K562 (cell line): ENCODE measurements around the gene CLASP1. TPM values are rescaled to one million over a fixed set of nuclear protein-coding genes. Genes with fewer than 3 reads are reported as not detected.

Experiments used
- ATAC-seq: fragments of 200-7000 bp; cut with Tn5 transposase; 3 replicates; pipeline ENCODE4 v1.9.1; 2020; ENCODE audit warnings: moderate library complexity
- BruUV-seq: library from RNA; stranded (reverse); fragments of 400-500 nt; replicated peaks from 2 replicates; lab custom pipeline; 2021; lab: Mats Ljungman, UMichigan
- CTCF ChIA-PET: fragments of 300-600 bp; formaldehyde crosslinking; extraction: SDS; loops from one replicate; lab custom pipeline; 2021; ENCODE audit warnings: low intra/inter-chr PET ratio; lab: Yijun Ruan, JAX
- POLR2A ChIA-PET: fragments of 300-600, 350-650 bp; sonication (Branson Sonifier 250); formaldehyde crosslinking; extraction: SDS; loops from one replicate; lab custom pipeline; 2021; ENCODE audit warnings: antibody characterized with exemption, inconsistent platforms; lab: Yijun Ruan, JAX
- DNase-seq, 4 experiments: peaks; one replicate each; pipeline versions ENCODE4 v3.0.0 to v3.0.0-alpha.2; 2011 to 2018; ENCODE audit warnings: low spot score in 3 of 4, mixed read lengths in 3 of 4; ENCODE audit errors: extremely low read depth in 1 of 4
- FAIRE-seq: peaks from 2 replicates; lab custom pipeline; 2011; peaks lifted over from hg19 to GRCh38; lab: Jason Lieb, UNC
- H2AFZ ChIP-seq: 2 replicates; pipeline ENCODE4 v1.6.0; 2011; ENCODE audit warnings: low read depth, low read length, control low read depth, inconsistent platforms
- H3K27ac ChIP-seq: fragments of 200-600 bp; 3 replicates; pipeline ENCODE4 v1.8.0; 2011; ENCODE audit warnings: low read depth, mild to moderate bottlenecking, control low read depth, inconsistent platforms, low read length, moderate library complexity, mixed read lengths; ENCODE audit errors: extremely low read depth
- H3K27me3 ChIP-seq, 2 experiments: fragments of 300-600 bp in 1 of 2; 2 replicates in 1 of 2; 3 replicates in 1 of 2; pipeline versions ENCODE4 v1.6.0 to v1.8.0; 2011; ENCODE audit warnings: inconsistent platforms in 2 of 2, low read length in 2 of 2, mild to moderate bottlenecking in 1 of 2, mixed read lengths in 1 of 2, moderate library complexity in 1 of 2; ENCODE audit not compliant: control insufficient read depth in 2 of 2, insufficient read depth in 2 of 2
- H3K36me3 ChIP-seq: fragments of 300-600 bp; 3 replicates; pipeline ENCODE4 v1.8.0; 2011; ENCODE audit warnings: mild to moderate bottlenecking, low read length, inconsistent platforms; ENCODE audit not compliant: control insufficient read depth, insufficient read depth
- H3K4me1 ChIP-seq, 2 experiments: fragments of 200-600 bp in 1 of 2; replicated peaks in 1 of 2; 2 replicates in 1 of 2; 3 replicates in 1 of 2; pipeline versions ENCODE4 v1.5.1 to v1.8.0; 2011; ENCODE audit warnings: inconsistent platforms in 2 of 2, low read length in 2 of 2, mild to moderate bottlenecking in 1 of 2, mixed read lengths in 1 of 2, moderate library complexity in 1 of 2; ENCODE audit not compliant: control insufficient read depth in 2 of 2, insufficient read depth in 2 of 2
- H3K4me2 ChIP-seq: 2 replicates; pipeline ENCODE4 v1.6.1; 2011; ENCODE audit warnings: low read length, control low read depth, inconsistent platforms, mixed read lengths; ENCODE audit not compliant: insufficient read depth
- H3K4me3 ChIP-seq: fragments of 200-600 bp; sonication (generic), shearing (Covaris generic); 2 replicates; pipeline ENCODE4 v1.5.1; 2016; ENCODE audit warnings: control low read depth, inconsistent platforms
- H3K79me2 ChIP-seq: fragments of 200-600 bp; 3 replicates; pipeline ENCODE4 v1.8.0; 2011; ENCODE audit warnings: low read length, inconsistent platforms; ENCODE audit not compliant: control insufficient read depth, insufficient read depth
- H3K9ac ChIP-seq, 2 experiments: 2 replicates each; pipeline versions ENCODE4 v1.6.0 to v1.6.1; 2011; ENCODE audit warnings: low read depth in 2 of 2, low read length in 2 of 2, control low read depth in 1 of 2, inconsistent platforms in 1 of 2, mild to moderate bottlenecking in 1 of 2, mixed read lengths in 1 of 2; ENCODE audit not compliant: insufficient read depth in 1 of 2
- H3K9me1 ChIP-seq: one replicate; pipeline ENCODE4 v1.6.0; 2011; ENCODE audit warnings: inconsistent platforms, mild to moderate bottlenecking, low read length, moderate library complexity; ENCODE audit not compliant: control insufficient read depth, insufficient read depth
- H3K9me3 ChIP-seq: replicated peaks from 2 replicates; pipeline ENCODE4 v1.5.1; 2011; ENCODE audit warnings: low read depth, low read length, inconsistent platforms; ENCODE audit not compliant: control insufficient read depth, insufficient read depth
- H4K20me1 ChIP-seq: replicated peaks from 2 replicates; pipeline ENCODE4 v1.6.1; 2011; ENCODE audit warnings: low read length, inconsistent platforms, mixed read lengths; ENCODE audit not compliant: control insufficient read depth, insufficient read depth
- BCLAF1 ChIP-seq, 2 experiments: fragments of 450-650 bp in 1 of 2; IDR thresholded peaks; 2 replicates each; pipeline ENCODE4 v1.6.1; 2011 to 2017; ENCODE audit warnings: low read depth in 2 of 2, antibody characterized with exemption in 1 of 2, borderline replicate concordance in 1 of 2, low read length in 1 of 2, mild to moderate bottlenecking in 1 of 2, mixed read lengths in 1 of 2; ENCODE audit not compliant: control insufficient read depth in 1 of 2
- CC2D1A ChIP-seq: fragments of 450-650 bp; IDR thresholded peaks from 2 replicates; pipeline ENCODE4 v1.6.1; 2017; ENCODE audit warnings: mild to moderate bottlenecking
- FIP1L1 ChIP-seq: fragments of 200-400 bp; formaldehyde crosslinking; IDR thresholded peaks from 2 replicates; pipeline ENCODE4 v1.6.1; 2018; ENCODE audit warnings: mild to moderate bottlenecking, low read depth, low read length; ENCODE audit not compliant: poor library complexity, severe bottlenecking
- NCOA2 ChIP-seq, 2 experiments: fragments of 450-650 bp; IDR thresholded peaks; 2 replicates each; pipeline ENCODE4 v1.6.1; 2018; ENCODE audit warnings: mild to moderate bottlenecking in 2 of 2, moderate library complexity in 1 of 2; ENCODE audit not compliant: partially characterized antibody in 2 of 2
- REST ChIP-seq, 2 experiments: fragments of 450-650 bp; formaldehyde crosslinking in 1 of 2; IDR thresholded peaks; 2 replicates each; pipeline versions ENCODE4 v1.4.0 to v1.6.1; 2014 to 2020; ENCODE audit warnings: mild to moderate bottlenecking in 2 of 2, borderline replicate concordance in 1 of 2, low read depth in 1 of 2
- SAFB ChIP-seq: fragments of 200-400 bp; formaldehyde crosslinking; IDR thresholded peaks from 2 replicates; pipeline ENCODE4 v1.6.1; 2017; ENCODE audit warnings: low read depth, low read length, borderline replicate concordance
- SMARCE1 ChIP-seq: fragments of 450-650 bp; IDR thresholded peaks from 2 replicates; pipeline ENCODE4 v1.7.1; 2016; ENCODE audit warnings: mild to moderate bottlenecking
- ZNF695 ChIP-seq: fragments of 450-650 bp; formaldehyde crosslinking; IDR thresholded peaks from 2 replicates; pipeline ENCODE4 v1.4.0; 2020; ENCODE audit warnings: mild to moderate bottlenecking, moderate library complexity
- WGBS: fragments of 100-300 bp; shearing (Covaris generic); methylation state at CpG from one replicate; pipeline ENCODE4 v1.1.6; 2016; ENCODE audit warnings: low coverage, mixed read lengths; ENCODE audit not compliant: insufficient coverage; ENCODE audit errors: missing lambda C conversion rate; 5-methylcytosine and 5-hydroxymethylcytosine counted together
- in situ Hi-C: fragments of 300-500 bp; cut with MboI; formaldehyde crosslinking; loops from 4 replicates; pipeline ENCODE4 v1.15.0; 2018; ENCODE audit warnings: inconsistent platforms, mixed read lengths
- intact Hi-C: fragments of 100-400 bp; cut with micrococcal nuclease; formaldehyde crosslinking; loops from 2 replicates; pipeline ENCODE4 v1.14.2; 2022
- polyA plus RNA-seq, 8 experiments: library from polyadenylated mRNA; depleted of rRNA in 4 of 8; stranded (reverse) in 5 of 8; unstranded in 3 of 8; fragments of >200 nt; fragmentation: Nextera tagmentation in 2 of 8; fragmentation: Illumina TruSeq in 1 of 8; extraction: Ambion mirVana in 2 of 8; extraction: Trizol in 1 of 8; gene quantifications; 2 replicates each; pipeline versions ENCODE4 v1.2.1 to v1.2.3, GENCODE V29; 2011 to 2014; ENCODE audit warnings: inconsistent platforms in 1 of 8, missing spikeins in 1 of 8
- total RNA-seq, 7 experiments: library from RNA; depleted of rRNA in 6 of 7; stranded (reverse); fragments of >200 nt in 6 of 7; fragmentation: Illumina TruSeq in 2 of 7; extraction: Trizol in 2 of 7; gene quantifications; 2 replicates each; pipeline versions ENCODE4 v1.2.1 to v1.2.3, GENCODE V29; 2011 to 2021; ENCODE audit warnings: low replicate concordance in 1 of 7

The CLASP1 gene
- total and polyA plus RNA-seq, 9 of the 15 experiments (the other 6 are each of a cell fraction or from before 2014, with no cell fraction given), result 1.7 to 40.3 (median 20.7) TPM

GRCh38 chr2:121611730-121612705 is 37.2 kb downstream of the CLASP1 start:
- no peaks in the 10 kb centered on the region for H3K9me3 ChIP-seq
- H3K4me1 ChIP-seq, result peaks cover 2 to 6% of the 10 kb centered on the region in 2 experiments; a peak in 2 of 5 replicates
- peak overlapping the region; percentile 9; the same call in 1 of the 2 replicates for H3K4me2 ChIP-seq
- FAIRE-seq, result no peak
- 0% methylated on average over 1 of the region's 1 CpG for WGBS
- H3K27ac ChIP-seq, result no peak overlapping the region; the same call in 2 of the 3 replicates
- no peak for ATAC-seq
- in situ Hi-C loops (no loop called here), intact Hi-C loops (no loop called here)
- H3K4me3 ChIP-seq, result no peak overlapping the region
- peaks cover 10% of the 10 kb centered on the region; the same call in 1 of the 3 replicates for H3K36me3 ChIP-seq
- peaks cover 48% of the 10 kb centered on the region for H3K79me2 ChIP-seq
- ChIA-PET POLR2A (no interaction called here), CTCF (no interaction called here)
- H3K27me3 ChIP-seq, result no peaks in the 10 kb centered on the region
- no peaks in the 10 kb centered on the region for H3K9me1 ChIP-seq
- H3K9ac ChIP-seq, result no peak overlapping the region
- DNase-seq, result peak in 2 of 4 experiments; percentile 20 to 53
- no TSS peak for BruUV-seq
- no peaks in the 10 kb centered on the region for H4K20me1 ChIP-seq
- no peak overlapping the region for H2AFZ ChIP-seq
- TF ChIP-seq FIP1L1, result no peak
- no peak for TF ChIP-seq NCOA2 (IDR thresholded peaks at IDR 0.05; ENCODE audit: partially characterized antibody in 2 of 2)
- no peak for TF ChIP-seq ZNF695 (CRISPR knock-in tag)
- TF ChIP-seq REST (IDR thresholded peaks at IDR 0.05; ENCODE audit: borderline replicate concordance), result no peak
- TF ChIP-seq REST (CRISPR knock-in tag; IDR thresholded peaks at IDR 0.05; ENCODE audit: low read depth), result no peak
- TF ChIP-seq SMARCE1, result peak; percentile 82; the same call in 1 of the 2 replicates
- 0 out of 2 replicates have a peak, but pooled peaks have one; percentile 28 for TF ChIP-seq CC2D1A
- no peak for TF ChIP-seq SAFB
- TF ChIP-seq BCLAF1 (IDR thresholded peaks at IDR 0.05; ENCODE audit: borderline replicate concordance in 1 of 2, control insufficient read depth in 1 of 2, low read depth in 2 of 2, low read length in 1 of 2), result 0 out of 4 replicates have a peak, but pooled peaks of 1 of the 2 experiments have one; percentile 11
